Neural progenitor cell (in vitro differentiated cells): ENCODE data around the gene PKNOX2. TPM values are rescaled to one million over a fixed set of nuclear protein-coding genes. Genes with fewer than 3 reads are reported as not detected.

Experiments
- DNase-seq: peaks from one replicate; pipeline ENCODE4 v3.0.0-alpha.2; 2016; ENCODE audit warnings: low spot score
- H2AFZ ChIP-seq: fragments of 200-600 bp; sonication (generic); replicated peaks from 2 replicates; pipeline ENCODE4 v1.6.1; 2016; ENCODE audit warnings: antibody characterized with exemption
- H3F3A ChIP-seq: fragments of 200-600 bp; sonication (generic); 2 replicates; pipeline ENCODE4 v1.6.1; 2016; ENCODE audit warnings: antibody characterized with exemption, low read depth
- H3K27ac ChIP-seq: fragments of 200-600 bp; sonication (generic); 2 replicates; pipeline ENCODE4 v1.5.1; 2016; ENCODE audit warnings: mild to moderate bottlenecking
- H3K27me3 ChIP-seq: fragments of 200-600 bp; sonication (generic); 2 replicates; pipeline ENCODE4 v1.6.1; 2016; ENCODE audit warnings: mild to moderate bottlenecking, moderate library complexity
- H3K36me3 ChIP-seq: fragments of 200-600 bp; sonication (generic); 2 replicates; pipeline ENCODE4 v1.5.1; 2016
- H3K4me1 ChIP-seq: fragments of 200-600 bp; sonication (generic); 2 replicates; pipeline ENCODE4 v1.6.1; 2016; ENCODE audit warnings: mixed run types
- H3K4me2 ChIP-seq: fragments of 200-600 bp; sonication (generic); 2 replicates; pipeline ENCODE4 v1.6.1; 2016
- H3K4me3 ChIP-seq: fragments of 200-600 bp; sonication (generic); 2 replicates; pipeline ENCODE4 v1.5.1; 2016
- H3K79me2 ChIP-seq: fragments of 200-600 bp; sonication (generic); 2 replicates; pipeline ENCODE4 v1.6.1; 2016; ENCODE audit warnings: low read depth
- H3K9ac ChIP-seq: fragments of 200-600 bp; sonication (generic); 2 replicates; pipeline ENCODE4 v1.6.1; 2016
- H3K9me3 ChIP-seq: fragments of 200-600 bp; sonication (generic); 2 replicates; pipeline ENCODE4 v1.5.1; 2016; ENCODE audit warnings: low read depth
- H4K20me1 ChIP-seq: fragments of 200-600 bp; sonication (generic); 2 replicates; pipeline ENCODE4 v1.6.1; 2016; ENCODE audit warnings: low read depth
- H3K27ac Mint-ChIP-seq: 3 replicates; pipeline ENCODE4 v1.8.0; 2021; ENCODE audit warnings: mixed read lengths
- H3K27me3 Mint-ChIP-seq: 2 replicates; pipeline ENCODE4 v1.8.0; 2022; ENCODE audit warnings: low read depth, mild to moderate bottlenecking, inconsistent platforms, moderate library complexity, mixed read lengths; ENCODE audit not compliant: insufficient read depth
- H3K36me3 Mint-ChIP-seq: 3 replicates; pipeline ENCODE4 v1.8.0; 2021; ENCODE audit warnings: mixed read lengths
- H3K4me1 Mint-ChIP-seq: 3 replicates; pipeline ENCODE4 v1.8.0; 2021; ENCODE audit warnings: mixed read lengths
- H3K4me3 Mint-ChIP-seq: 3 replicates; pipeline ENCODE4 v1.8.0; 2021; ENCODE audit warnings: mild to moderate bottlenecking, moderate library complexity, mixed read lengths
- H3K9me3 Mint-ChIP-seq: 3 replicates; pipeline ENCODE4 v1.8.0; 2020; ENCODE audit warnings: mixed read lengths
- CTCF ChIP-seq: fragments of 200-600 bp; sonication (generic); IDR thresholded peaks from 2 replicates; pipeline ENCODE4 v1.5.1; 2017; ENCODE audit warnings: antibody characterized with exemption, mild to moderate bottlenecking
- EZH2 ChIP-seq: fragments of 200-600 bp; sonication (generic); IDR thresholded peaks from 2 replicates; pipeline ENCODE4 v1.6.1; 2017; ENCODE audit warnings: antibody characterized with exemption, mild to moderate bottlenecking, moderate library complexity
- EZH2phosphoT487 ChIP-seq: fragments of 200-600 bp; sonication (generic); IDR thresholded peaks from 2 replicates; pipeline ENCODE4 v1.6.1; 2017; ENCODE audit warnings: antibody characterized with exemption
- total RNA-seq: library from RNA; depleted of rRNA; stranded (reverse); fragments of >200 nt; gene quantifications from 2 replicates; pipeline ENCODE4 v1.2.3, GENCODE V29; 2015; ENCODE audit warnings: low replicate concordance

PKNOX2 gene
- total RNA-seq, 1 donor from 2014 or later, result 4.3 TPM

- Mint-ChIP-seq H3K27ac (peak overlapping the region; percentile 66), H3K9me3 (no peaks in the 10 kb centered on the region), H3K36me3 (peaks cover under 1% of the 10 kb centered on the region), H3K4me1 (peaks cover 85% of the 10 kb centered on the region), H3K27me3 (peaks cover 8% of the 10 kb centered on the region), H3K4me3 (no peak overlapping the region)
- Histone ChIP-seq H3K9me3 (no peaks in the 10 kb centered on the region), H3K4me2 (peak overlapping the region; percentile 68), H3K27ac (no peak overlapping the region), H3K4me3 (no peak overlapping the region), H3K79me2 (no peaks in the 10 kb centered on the region), H3F3A (peaks cover 44% of the 10 kb centered on the region), H3K27me3 (no peaks in the 10 kb centered on the region), H3K36me3 (no peaks in the 10 kb centered on the region), H4K20me1 (peaks cover 26% of the 10 kb centered on the region), H3K9ac (no peak overlapping the region), H3K4me1 (peaks cover 79% of the 10 kb centered on the region), H2AFZ (no peak overlapping the region)
- no peak for TF ChIP-seq EZH2
- no peak for TF ChIP-seq EZH2phosphoT487
- TF ChIP-seq CTCF, result no peak
- DNase-seq, result no peak
Measured at GRCh38 chr11:125346565-125347260, 182.2 kb downstream of the PKNOX2 start.

GRCh38 chr11:125347261-125347585 is 182.7 kb downstream of the PKNOX2 start:
- peaks cover 8% of the 10 kb centered on the region for H3K27me3 Mint-ChIP-seq
- no peaks in the 10 kb centered on the region for H3K9me3 Mint-ChIP-seq
- TF ChIP-seq CTCF (no peak), EZH2phosphoT487 (no peak), EZH2 (no peak)
- Histone ChIP-seq H3K27me3 (no peaks in the 10 kb centered on the region), H3K9me3 (no peaks in the 10 kb centered on the region), H3K9ac (no peak overlapping the region), H3K4me2 (peak overlapping the region; percentile 68), H4K20me1 (peaks cover 26% of the 10 kb centered on the region), H3K36me3 (no peaks in the 10 kb centered on the region), H3K27ac (no peak overlapping the region), H3F3A (peaks cover 44% of the 10 kb centered on the region), H3K4me1 (peaks cover 74% of the 10 kb centered on the region), H2AFZ (no peak overlapping the region), H3K4me3 (no peak overlapping the region), H3K79me2 (no peaks in the 10 kb centered on the region)
- H3K36me3 Mint-ChIP-seq, result peaks cover 6% of the 10 kb centered on the region
- H3K4me3 Mint-ChIP-seq, result no peak overlapping the region
- peak; percentile 79 for DNase-seq
- peaks cover 85% of the 10 kb centered on the region for H3K4me1 Mint-ChIP-seq
- H3K27ac Mint-ChIP-seq, result no peak overlapping the region

GRCh38 chr11:125348141-125348651 is 183.6 kb downstream of the PKNOX2 start:
- Histone ChIP-seq H3K4me2 (peak overlapping the region; percentile 68), H3K4me3 (no peak overlapping the region), H2AFZ (no peak overlapping the region), H3K4me1 (peaks cover 64% of the 10 kb centered on the region), H3K27ac (peak overlapping the region; percentile 94), H4K20me1 (peaks cover 26% of the 10 kb centered on the region), H3K27me3 (no peaks in the 10 kb centered on the region), H3K79me2 (no peaks in the 10 kb centered on the region), H3F3A (peaks cover 44% of the 10 kb centered on the region), H3K9me3 (no peaks in the 10 kb centered on the region), H3K9ac (no peak overlapping the region), H3K36me3 (no peaks in the 10 kb centered on the region)
- Mint-ChIP-seq H3K4me1 (peaks cover 85% of the 10 kb centered on the region), H3K27ac (peak overlapping the region; percentile 95), H3K9me3 (no peaks in the 10 kb centered on the region), H3K27me3 (peaks cover 5% of the 10 kb centered on the region), H3K36me3 (peaks cover 16% of the 10 kb centered on the region), H3K4me3 (peak overlapping the region; percentile 62)
- DNase-seq, result peak; percentile 92
- peak; percentile 39 for TF ChIP-seq EZH2
- no peak for TF ChIP-seq EZH2phosphoT487

DNA sequence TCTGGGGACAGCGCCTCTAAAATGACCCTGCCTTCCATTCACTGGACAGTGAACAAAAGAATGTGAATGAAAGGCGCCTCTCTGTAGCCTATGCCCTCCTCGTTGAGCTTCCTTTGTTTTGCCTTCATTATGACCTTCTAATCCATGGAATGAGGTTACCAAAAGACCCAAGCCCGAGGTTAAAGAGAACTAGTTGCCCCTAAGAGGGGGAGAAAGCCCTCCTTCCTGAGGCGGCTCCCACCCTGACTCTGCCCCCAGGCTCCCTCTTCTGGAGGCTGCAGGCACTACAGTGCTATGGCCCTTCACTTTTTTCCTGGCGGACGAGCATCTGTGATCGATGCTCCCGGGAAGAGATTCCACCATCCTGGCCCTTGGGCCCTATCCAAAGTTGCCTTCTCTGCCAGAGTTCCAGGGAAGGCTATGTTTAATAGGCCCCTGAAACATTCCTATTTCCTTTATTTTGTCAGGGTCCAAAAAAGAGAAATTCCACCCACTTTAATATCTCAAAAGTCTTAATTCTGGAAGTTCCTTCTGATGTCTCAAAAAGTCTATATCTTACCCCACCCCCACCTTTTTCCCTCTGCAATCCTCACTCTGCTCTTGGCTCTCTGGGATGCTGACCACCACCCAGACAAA is 184.2 kb downstream of the PKNOX2 start:
- Histone ChIP-seq H3K4me3 (no peak overlapping the region), H3K4me1 (peaks cover 59% of the 10 kb centered on the region), H3K27me3 (no peaks in the 10 kb centered on the region), H4K20me1 (peaks cover 26% of the 10 kb centered on the region), H2AFZ (no peak overlapping the region), H3F3A (peaks cover 44% of the 10 kb centered on the region), H3K36me3 (no peaks in the 10 kb centered on the region), H3K27ac (peak overlapping the region; percentile 94), H3K79me2 (no peaks in the 10 kb centered on the region), H3K4me2 (peak overlapping the region; percentile 68), H3K9ac (no peak overlapping the region), H3K9me3 (no peaks in the 10 kb centered on the region)
- Mint-ChIP-seq H3K4me1 (peaks cover 85% of the 10 kb centered on the region), H3K4me3 (peak overlapping the region; percentile 62), H3K36me3 (peaks cover 16% of the 10 kb centered on the region), H3K27me3 (peaks cover 5% of the 10 kb centered on the region), H3K9me3 (no peaks in the 10 kb centered on the region), H3K27ac (peak overlapping the region; percentile 95)
- DNase-seq, result peak; percentile 95
- TF ChIP-seq EZH2phosphoT487, result no peak
- TF ChIP-seq CTCF, result peak; percentile 95
